ENCODE measurements around the gene ATG16L1. TPM values are rescaled to one million over a fixed set of nuclear protein-coding genes. Genes with fewer than 3 reads are reported as not detected.

ATG16L1 gene
- total and polyA plus RNA-seq, 2 donors (not counting 3 experiments of a cell fraction or from before 2014, with no cell fraction given): 18.1 to 29.8 TPM

DNA sequence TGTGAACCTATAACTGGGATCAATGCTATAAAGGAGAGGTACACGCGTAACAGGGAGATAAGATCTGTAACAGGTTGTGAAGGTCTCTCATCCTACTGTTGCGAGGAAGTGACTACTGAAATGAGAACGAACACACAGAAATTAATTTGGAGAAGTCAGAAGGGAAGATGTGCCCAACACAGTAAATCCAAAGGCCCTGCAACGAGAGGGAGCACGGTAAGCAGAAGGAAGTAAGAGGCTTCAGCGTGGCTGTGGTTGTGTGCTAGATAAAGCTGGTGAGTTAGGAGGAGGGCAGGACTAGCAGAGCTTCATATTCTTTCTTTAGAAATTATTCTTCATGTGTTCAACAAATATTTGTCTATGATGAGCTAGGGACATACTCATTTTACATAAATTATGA, 2.5 kb upstream of the ATG16L1 start:
- Histone ChIP-seq H3K9me3 (replicated peaks; ENCODE audit: control insufficient read depth, insufficient read depth, low read length) (no peaks in the 10 kb centered on the region), H3K79me2 (ENCODE audit: control insufficient read depth, insufficient read depth, low read length) (peaks cover 25% of the 10 kb centered on the region), H3K36me3 (ENCODE audit: control insufficient read depth in 2 of 2, extremely low read depth in 1 of 2, insufficient read depth in 2 of 2, low read length in 2 of 2) (no peaks in the 10 kb centered on the region), H2AFZ (ENCODE audit: low read depth, low read length) (no peak overlapping the region), H3K9me1 (replicated peaks; ENCODE audit: control insufficient read depth, extremely low read depth, insufficient read depth, low read length) (no peaks in the 10 kb centered on the region), H3K4me2 (ENCODE audit: insufficient read depth, low read length) (no peak overlapping the region), H3K27me3 (ENCODE audit: control insufficient read depth in 2 of 2, insufficient read depth in 2 of 2, low read length in 2 of 2) (no peaks in the 10 kb centered on the region), H3K27ac (ENCODE audit: insufficient read depth, low read depth, low read length) (no peak overlapping the region), H3K4me3 (replicated peaks in 1 of 3; ENCODE audit: insufficient read depth in 1 of 3, low read depth in 1 of 3, low read length in 3 of 3) (no peak overlapping the region), H4K20me1 (replicated peaks; ENCODE audit: control insufficient read depth, extremely low read depth, insufficient read depth, low read length) (no peaks in the 10 kb centered on the region), H3K9ac (replicated peaks; ENCODE audit: extremely low read depth, insufficient read depth, low read length) (no peak overlapping the region), H3K4me1 (ENCODE audit: control insufficient read depth, extremely low read depth, insufficient read depth, low read length) (peaks cover 26% of the 10 kb centered on the region)
- TF ChIP-seq POLR2AphosphoS5 (IDR thresholded peaks at IDR 0.05; ENCODE audit: insufficient read depth, low read depth, low read length) (no peak), EZH2 (IDR thresholded peaks at IDR 0.05; ENCODE audit: borderline replicate concordance, low read depth, low read length, severe bottlenecking) (no peak), FOS (IDR thresholded peaks at IDR 0.05; ENCODE audit: borderline replicate concordance, insufficient read depth, low read length) (no peak), POLR2A (IDR thresholded peaks at IDR 0.05; ENCODE audit: low read depth, low read length) (no peak), GATA2 (IDR thresholded peaks at IDR 0.05; ENCODE audit: insufficient read depth, insufficient read length, low read depth, low read length) (no peak)
- TF ChIP-seq, protein P1, sequence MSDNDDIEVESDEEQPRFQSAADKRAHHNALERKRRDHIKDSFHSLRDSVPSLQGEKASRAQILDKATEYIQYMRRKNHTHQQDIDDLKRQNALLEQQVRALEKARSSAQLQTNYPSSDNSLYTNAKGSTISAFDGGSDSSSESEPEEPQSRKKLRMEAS (IDR thresholded peaks at IDR 0.05; ENCODE audit: insufficient read depth, insufficient read length): no peak
- ChIA-PET CTCF (interaction anchor here (1.0 to 3.0 kb wide), 4 partner anchors 194 to 406 kb away, joined by 3 to 17 read pairs (median 8); no protein-coding TSS in a partner anchor), POLR2A (no interaction called here)
- no peak for FAIRE-seq
- dilution Hi-C loops (cut with MboI; ENCODE audit: extremely low pct_ligation_motif_present, low sequenced_read_pairs) (no loop called here), intact Hi-C loops (cut with micrococcal nuclease) (no loop called here)
- no TSS peak for BruUV-seq (replicated peaks)
- no peak for DNase-seq (ENCODE audit: low read depth, low spot score)

DNA sequence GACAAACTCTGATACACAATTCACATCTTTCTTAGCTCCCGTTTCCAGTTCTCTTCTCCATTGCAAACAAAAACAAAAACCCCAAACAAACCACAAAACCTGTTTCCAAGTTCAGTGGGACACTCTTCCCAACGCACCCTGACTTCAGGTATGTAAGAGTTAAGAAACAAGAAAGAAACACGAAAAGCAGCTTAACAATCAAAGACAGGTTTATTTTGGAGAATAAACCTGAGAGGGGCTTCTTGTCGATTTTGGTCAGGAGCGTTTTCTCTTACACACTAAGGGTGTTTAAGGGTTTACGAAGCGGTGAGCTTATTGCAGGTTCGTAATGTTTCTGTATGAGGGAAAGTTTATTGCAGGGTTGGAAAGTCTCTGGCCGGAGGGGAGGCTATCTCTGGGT, 905 bp upstream of the ATG16L1 start:
- dilution Hi-C loops (cut with MboI; ENCODE audit: extremely low pct_ligation_motif_present, low sequenced_read_pairs): no loop called here

More for the DNA sequence above, 905 bp upstream of the ATG16L1 start:
- Histone ChIP-seq H3K4me3 (replicated peaks in 1 of 3; ENCODE audit: insufficient read depth in 1 of 3, low read depth in 1 of 3, low read length in 3 of 3) (no peak overlapping the region), H3K4me1 (ENCODE audit: control insufficient read depth, extremely low read depth, insufficient read depth, low read length) (peaks cover 28% of the 10 kb centered on the region), H4K20me1 (replicated peaks; ENCODE audit: control insufficient read depth, extremely low read depth, insufficient read depth, low read length) (no peaks in the 10 kb centered on the region), H2AFZ (ENCODE audit: low read depth, low read length) (peak overlapping the region; percentile 70), H3K27ac (ENCODE audit: insufficient read depth, low read depth, low read length) (peak overlapping the region; percentile 77), H3K27me3 (ENCODE audit: control insufficient read depth in 2 of 2, insufficient read depth in 2 of 2, low read length in 2 of 2) (no peaks in the 10 kb centered on the region), H3K9ac (replicated peaks; ENCODE audit: extremely low read depth, insufficient read depth, low read length) (no peak overlapping the region), H3K36me3 (ENCODE audit: control insufficient read depth in 2 of 2, extremely low read depth in 1 of 2, insufficient read depth in 2 of 2, low read length in 2 of 2) (no peaks in the 10 kb centered on the region), H3K9me3 (replicated peaks; ENCODE audit: control insufficient read depth, insufficient read depth, low read length) (no peaks in the 10 kb centered on the region), H3K4me2 (ENCODE audit: insufficient read depth, low read length) (no peak overlapping the region), H3K9me1 (replicated peaks; ENCODE audit: control insufficient read depth, extremely low read depth, insufficient read depth, low read length) (no peaks in the 10 kb centered on the region), H3K79me2 (ENCODE audit: control insufficient read depth, insufficient read depth, low read length) (peaks cover 41% of the 10 kb centered on the region)
- intact Hi-C loops (cut with micrococcal nuclease): loop anchor here (2.0 to 10.0 kb wide), 4 partner anchors 190 to 348 kb away; partner anchors contain the start of gene INPP5D
- CTCF ChIA-PET: interaction anchor here (1.1 to 3.0 kb wide), 6 partner anchors 15 to 397 kb away, joined by 4 to 17 read pairs (median 5); no protein-coding TSS in a partner anchor
- POLR2A ChIA-PET: no interaction called here
- FAIRE-seq: no peak
- TF ChIP-seq POLR2AphosphoS5 (IDR thresholded peaks at IDR 0.05; ENCODE audit: insufficient read depth, low read depth, low read length) (no peak), POLR2A (IDR thresholded peaks at IDR 0.05; ENCODE audit: low read depth, low read length) (no peak), MYC (IDR thresholded peaks at IDR 0.05; ENCODE audit: low read depth, low read length) (no peak), JUN (IDR thresholded peaks at IDR 0.05; ENCODE audit: borderline replicate concordance, insufficient read depth, insufficient read length, low read depth) (no peak), EZH2 (IDR thresholded peaks at IDR 0.05; ENCODE audit: borderline replicate concordance, low read depth, low read length, severe bottlenecking) (no peak), FOS (IDR thresholded peaks at IDR 0.05; ENCODE audit: borderline replicate concordance, insufficient read depth, low read length) (no peak), GATA2 (IDR thresholded peaks at IDR 0.05; ENCODE audit: insufficient read depth, insufficient read length, low read depth, low read length) (no peak)
- TF ChIP-seq, protein P1 (IDR thresholded peaks at IDR 0.05; ENCODE audit: insufficient read depth, insufficient read length): no peak
- TF ChIP-seq, protein P2, sequence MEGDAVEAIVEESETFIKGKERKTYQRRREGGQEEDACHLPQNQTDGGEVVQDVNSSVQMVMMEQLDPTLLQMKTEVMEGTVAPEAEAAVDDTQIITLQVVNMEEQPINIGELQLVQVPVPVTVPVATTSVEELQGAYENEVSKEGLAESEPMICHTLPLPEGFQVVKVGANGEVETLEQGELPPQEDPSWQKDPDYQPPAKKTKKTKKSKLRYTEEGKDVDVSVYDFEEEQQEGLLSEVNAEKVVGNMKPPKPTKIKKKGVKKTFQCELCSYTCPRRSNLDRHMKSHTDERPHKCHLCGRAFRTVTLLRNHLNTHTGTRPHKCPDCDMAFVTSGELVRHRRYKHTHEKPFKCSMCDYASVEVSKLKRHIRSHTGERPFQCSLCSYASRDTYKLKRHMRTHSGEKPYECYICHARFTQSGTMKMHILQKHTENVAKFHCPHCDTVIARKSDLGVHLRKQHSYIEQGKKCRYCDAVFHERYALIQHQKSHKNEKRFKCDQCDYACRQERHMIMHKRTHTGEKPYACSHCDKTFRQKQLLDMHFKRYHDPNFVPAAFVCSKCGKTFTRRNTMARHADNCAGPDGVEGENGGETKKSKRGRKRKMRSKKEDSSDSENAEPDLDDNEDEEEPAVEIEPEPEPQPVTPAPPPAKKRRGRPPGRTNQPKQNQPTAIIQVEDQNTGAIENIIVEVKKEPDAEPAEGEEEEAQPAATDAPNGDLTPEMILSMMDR (IDR thresholded peaks at IDR 0.05; ENCODE audit: extremely low read depth in 1 of 2, insufficient read depth in 1 of 2, low read depth in 1 of 2, low read length in 2 of 2): no peak
- no TSS peak for BruUV-seq (replicated peaks)
- DNase-seq (ENCODE audit: low read depth, low spot score): no peak
